Activated naive CD8-positive, alpha-beta T cell treated with anti-CD3 and anti-CD28 coated beads for 36 hours (primary cell): ENCODE measurements around the gene NUAK1. TPM values are rescaled to one million over a fixed set of nuclear protein-coding genes. Genes with fewer than 3 reads are reported as not detected.
"Not testable (repeated sequence)": the region's sequence is repeated elsewhere in the genome, so short reads cannot be mapped to it uniquely, and the experiment has no call there.

Experiments
- DNase-seq: peaks from one replicate; pipeline ENCODE4 v3.0.0; 2021
- H3K27ac Mint-ChIP-seq: one replicate; pipeline ENCODE4 v1.8.0; 2022; ENCODE audit warnings: mild to moderate bottlenecking, moderate library complexity, mixed read lengths
- H3K27me3 Mint-ChIP-seq: one replicate; pipeline ENCODE4 v1.8.0; 2022; ENCODE audit warnings: mild to moderate bottlenecking, mixed read lengths
- H3K36me3 Mint-ChIP-seq: one replicate; pipeline ENCODE4 v1.8.0; 2021; ENCODE audit warnings: mild to moderate bottlenecking, mixed read lengths
- H3K4me1 Mint-ChIP-seq: one replicate; pipeline ENCODE4 v1.8.0; 2021; ENCODE audit warnings: mixed read lengths
- H3K4me3 Mint-ChIP-seq: one replicate; pipeline ENCODE4 v1.8.0; 2022; ENCODE audit warnings: mild to moderate bottlenecking, moderate library complexity, mixed read lengths
- H3K9me3 Mint-ChIP-seq: one replicate; pipeline ENCODE4 v1.8.0; 2022; ENCODE audit warnings: mixed read lengths
- total RNA-seq, 2 experiments: library from RNA; stranded (reverse); gene quantifications; one replicate each; pipeline ENCODE4 v1.2.3, GENCODE V29; 2021

NUAK1 gene
- total RNA-seq, 2 experiments from 2014 or later = not detected

GRCh38 chr12:106160915-106161314, 22.2 kb upstream of the NUAK1 start:
- peaks cover 34% of the 10 kb centered on the region for H3K27me3 Mint-ChIP-seq
- H3K36me3 Mint-ChIP-seq = no peaks in the 10 kb centered on the region
- no peak for DNase-seq
- H3K4me1 Mint-ChIP-seq = no peaks in the 10 kb centered on the region
- H3K27ac Mint-ChIP-seq = no peak overlapping the region
- H3K9me3 Mint-ChIP-seq = no peaks in the 10 kb centered on the region
- no peak overlapping the region for H3K4me3 Mint-ChIP-seq

- DNase-seq = no peak
- Mint-ChIP-seq H3K27me3 (peaks cover 20% of the 10 kb centered on the region), H3K27ac (no peak overlapping the region), H3K4me3 (no peak overlapping the region), H3K9me3 (no peaks in the 10 kb centered on the region), H3K36me3 (no peaks in the 10 kb centered on the region), H3K4me1 (no peaks in the 10 kb centered on the region)
These were observed 19.0 kb upstream of the NUAK1 start for GRCh38 chr12:106157802-106158201.

GRCh38 chr12:106154751-106155273, 16.1 kb upstream of the NUAK1 start:
- no peak for DNase-seq
- Mint-ChIP-seq H3K4me1 (no peaks in the 10 kb centered on the region), H3K36me3 (no peaks in the 10 kb centered on the region), H3K9me3 (no peaks in the 10 kb centered on the region), H3K27me3 (peaks cover 7% of the 10 kb centered on the region), H3K4me3 (no peak overlapping the region), H3K27ac (no peak overlapping the region)

GRCh38 chr12:106152334-106152733, 13.6 kb upstream of the NUAK1 start:
- Mint-ChIP-seq H3K4me3 (no peak overlapping the region), H3K27me3 (peaks cover 7% of the 10 kb centered on the region), H3K27ac (no peak overlapping the region), H3K9me3 (no peaks in the 10 kb centered on the region), H3K4me1 (no peaks in the 10 kb centered on the region), H3K36me3 (no peaks in the 10 kb centered on the region)
- no peak for DNase-seq

- Mint-ChIP-seq H3K4me3 (no peak overlapping the region), H3K27me3 (peaks cover 13% of the 10 kb centered on the region), H3K27ac (no peak overlapping the region), H3K36me3 (no peaks in the 10 kb centered on the region), H3K4me1 (no peaks in the 10 kb centered on the region), H3K9me3 (no peaks in the 10 kb centered on the region)
- no peak for DNase-seq
These were observed 11.8 kb upstream of the NUAK1 start for GRCh38 chr12:106150555-106150954.

- H3K4me3 Mint-ChIP-seq = no peak overlapping the region
- DNase-seq = no peak
- no peaks in the 10 kb centered on the region for H3K4me1 Mint-ChIP-seq
- H3K27ac Mint-ChIP-seq = no peak overlapping the region
- H3K36me3 Mint-ChIP-seq = no peaks in the 10 kb centered on the region
- H3K27me3 Mint-ChIP-seq = peaks cover 13% of the 10 kb centered on the region
- no peaks in the 10 kb centered on the region for H3K9me3 Mint-ChIP-seq
These were observed 10.5 kb upstream of the NUAK1 start for GRCh38 chr12:106149096-106149784.

GRCh38 chr12:106147956-106148355, 9.2 kb upstream of the NUAK1 start:
- no peaks in the 10 kb centered on the region for H3K4me1 Mint-ChIP-seq
- no peaks in the 10 kb centered on the region for H3K36me3 Mint-ChIP-seq
- H3K27ac Mint-ChIP-seq = no peak overlapping the region
- no peak for DNase-seq
- no peak overlapping the region for H3K4me3 Mint-ChIP-seq
- H3K27me3 Mint-ChIP-seq = peaks cover 17% of the 10 kb centered on the region
- no peaks in the 10 kb centered on the region for H3K9me3 Mint-ChIP-seq

- Mint-ChIP-seq H3K9me3 (no peaks in the 10 kb centered on the region), H3K4me3 (no peak overlapping the region), H3K4me1 (no peaks in the 10 kb centered on the region), H3K36me3 (no peaks in the 10 kb centered on the region), H3K27ac (no peak overlapping the region), H3K27me3 (peaks cover 25% of the 10 kb centered on the region)
- no peak for DNase-seq
These were observed 8.2 kb upstream of the NUAK1 start for GRCh38 chr12:106146987-106147386.

GRCh38 chr12:106145539-106146447, 7.0 kb upstream of the NUAK1 start:
- no peak overlapping the region for H3K4me3 Mint-ChIP-seq
- no peaks in the 10 kb centered on the region for H3K36me3 Mint-ChIP-seq
- no peak for DNase-seq
- H3K9me3 Mint-ChIP-seq = no peaks in the 10 kb centered on the region
- H3K27me3 Mint-ChIP-seq = peaks cover 31% of the 10 kb centered on the region
- no peak overlapping the region for H3K27ac Mint-ChIP-seq
- H3K4me1 Mint-ChIP-seq = no peaks in the 10 kb centered on the region

- Mint-ChIP-seq H3K9me3 (no peaks in the 10 kb centered on the region), H3K27ac (no peak overlapping the region), H3K4me1 (no peaks in the 10 kb centered on the region), H3K36me3 (no peaks in the 10 kb centered on the region), H3K27me3 (peaks cover 40% of the 10 kb centered on the region), H3K4me3 (no peak overlapping the region)
- no peak for DNase-seq
These were observed 6.1 kb upstream of the NUAK1 start for GRCh38 chr12:106144847-106145246.

- H3K27me3 Mint-ChIP-seq = peaks cover 48% of the 10 kb centered on the region
- H3K9me3 Mint-ChIP-seq = no peaks in the 10 kb centered on the region
- H3K27ac Mint-ChIP-seq = no peak overlapping the region
These were observed 4.0 kb upstream of the NUAK1 start for GRCh38 chr12:106142591-106143261.

GRCh38 chr12:106141920-106142319, 3.2 kb upstream of the NUAK1 start:
- not testable (repeated sequence) for H3K36me3 Mint-ChIP-seq, H3K9me3 Mint-ChIP-seq, H3K27ac Mint-ChIP-seq, H3K4me3 Mint-ChIP-seq, H3K4me1 Mint-ChIP-seq, DNase-seq
- peaks cover 54% of the 10 kb centered on the region for H3K27me3 Mint-ChIP-seq

More at GRCh38 chr12:106142591-106143261, 4.0 kb upstream of the NUAK1 start:
- Mint-ChIP-seq H3K36me3 (no peaks in the 10 kb centered on the region), H3K4me1 (no peaks in the 10 kb centered on the region), H3K4me3 (no peak overlapping the region)
- no peak for DNase-seq

- H3K27me3 Mint-ChIP-seq = peaks cover 57% of the 10 kb centered on the region
- no peak overlapping the region for H3K4me3 Mint-ChIP-seq
- H3K9me3 Mint-ChIP-seq = no peaks in the 10 kb centered on the region
- DNase-seq = no peak
- peaks cover 5% of the 10 kb centered on the region for H3K4me1 Mint-ChIP-seq
- no peaks in the 10 kb centered on the region for H3K36me3 Mint-ChIP-seq
- no peak overlapping the region for H3K27ac Mint-ChIP-seq
These were observed 2.7 kb upstream of the NUAK1 start for GRCh38 chr12:106141452-106141851.

- no peaks in the 10 kb centered on the region for H3K9me3 Mint-ChIP-seq
- H3K36me3 Mint-ChIP-seq = no peaks in the 10 kb centered on the region
- H3K4me1 Mint-ChIP-seq = peaks cover 5% of the 10 kb centered on the region
- DNase-seq = no peak
- no peak overlapping the region for H3K4me3 Mint-ChIP-seq
- peaks cover 61% of the 10 kb centered on the region for H3K27me3 Mint-ChIP-seq
- H3K27ac Mint-ChIP-seq = no peak overlapping the region
These were observed 2.2 kb upstream of the NUAK1 start for GRCh38 chr12:106141003-106141402.
